MM.1S (cell line): ENCODE data around the gene SMPD3.

ENCODE experiments used
- DNase-seq: peaks from one replicate; pipeline ENCODE4 v3.0.0-alpha.2; 2015
- H2AFZ ChIP-seq: fragments of 300-600 bp; sonication (generic); 2 replicates; pipeline ENCODE4 v1.6.0; 2016; ENCODE audit warnings: antibody characterized with exemption, low read length
- H3F3A ChIP-seq: fragments of 300-600 bp; sonication (generic); 2 replicates; pipeline ENCODE4 v1.6.1; 2016; ENCODE audit warnings: mild to moderate bottlenecking, antibody characterized with exemption, low read length, moderate library complexity, mixed read lengths; ENCODE audit not compliant: insufficient read depth
- H3K27ac ChIP-seq: fragments of 300-600 bp; sonication (generic); 2 replicates; pipeline ENCODE4 v1.5.1; 2016; ENCODE audit warnings: mild to moderate bottlenecking, low read length
- H3K27me3 ChIP-seq: fragments of 300-600 bp; sonication (generic); replicated peaks from 2 replicates; pipeline ENCODE4 v1.6.0; 2016; ENCODE audit warnings: low read length; ENCODE audit not compliant: insufficient read depth
- H3K36me3 ChIP-seq: fragments of 300-600 bp; sonication (generic); replicated peaks from 2 replicates; pipeline ENCODE4 v1.6.1; 2016; ENCODE audit warnings: mild to moderate bottlenecking, low read length, mixed read lengths; ENCODE audit not compliant: insufficient read depth
- H3K4me1 ChIP-seq: fragments of 300-600 bp; sonication (generic); 2 replicates; pipeline ENCODE4 v1.6.1; 2016; ENCODE audit warnings: low read length, mixed read lengths
- H3K4me2 ChIP-seq: fragments of 300-600 bp; sonication (generic); 2 replicates; pipeline ENCODE4 v1.6.0; 2016; ENCODE audit warnings: low read depth, low read length
- H3K4me3 ChIP-seq: fragments of 300-600 bp; sonication (generic); 2 replicates; pipeline ENCODE4 v1.5.1; 2016; ENCODE audit warnings: low read length, mixed read lengths
- H3K79me2 ChIP-seq: fragments of 300-600 bp; sonication (generic); 2 replicates; pipeline ENCODE4 v1.6.1; 2016; ENCODE audit warnings: mixed run types, low read length, mixed read lengths
- H3K9ac ChIP-seq: fragments of 300-600 bp; sonication (generic); 2 replicates; pipeline ENCODE4 v1.6.1; 2016; ENCODE audit warnings: low read length, mixed read lengths
- H3K9me2 ChIP-seq: fragments of 300-600 bp; sonication (generic); replicated peaks from 2 replicates; pipeline ENCODE4 v1.6.1; 2016; ENCODE audit warnings: mild to moderate bottlenecking, low read length, mixed read lengths; ENCODE audit not compliant: insufficient read depth
- H3K9me3 ChIP-seq: fragments of 300-600 bp; sonication (generic); replicated peaks from 2 replicates; pipeline ENCODE4 v1.6.1; 2016; ENCODE audit warnings: mild to moderate bottlenecking, low read length, mixed read lengths; ENCODE audit not compliant: insufficient read depth
- H4K20me1 ChIP-seq: fragments of 300-600 bp; sonication (generic); 2 replicates; pipeline ENCODE4 v1.6.1; 2016; ENCODE audit warnings: mild to moderate bottlenecking, low read length, moderate library complexity, mixed read lengths; ENCODE audit not compliant: insufficient read depth
- EZH2 ChIP-seq: fragments of 300-600 bp; sonication (generic); optimal IDR thresholded peaks from 2 replicates; pipeline ENCODE3; 2017; ENCODE audit warnings: low read depth, mild to moderate bottlenecking, antibody characterized with exemption, low read length, mixed read lengths
- EZH2phosphoT487 ChIP-seq: fragments of 300-600 bp; sonication (generic); IDR thresholded peaks from 2 replicates; pipeline ENCODE4 v1.6.1; 2018; ENCODE audit warnings: antibody characterized with exemption, low read length
- TF ChIP-seq, protein P1 (sequence below): fragments of 300-600 bp; sonication (generic); IDR thresholded peaks from 2 replicates; pipeline ENCODE4 v1.5.1; 2016; ENCODE audit warnings: antibody characterized with exemption, low read length, mixed read lengths

Gene SMPD3

DNA sequence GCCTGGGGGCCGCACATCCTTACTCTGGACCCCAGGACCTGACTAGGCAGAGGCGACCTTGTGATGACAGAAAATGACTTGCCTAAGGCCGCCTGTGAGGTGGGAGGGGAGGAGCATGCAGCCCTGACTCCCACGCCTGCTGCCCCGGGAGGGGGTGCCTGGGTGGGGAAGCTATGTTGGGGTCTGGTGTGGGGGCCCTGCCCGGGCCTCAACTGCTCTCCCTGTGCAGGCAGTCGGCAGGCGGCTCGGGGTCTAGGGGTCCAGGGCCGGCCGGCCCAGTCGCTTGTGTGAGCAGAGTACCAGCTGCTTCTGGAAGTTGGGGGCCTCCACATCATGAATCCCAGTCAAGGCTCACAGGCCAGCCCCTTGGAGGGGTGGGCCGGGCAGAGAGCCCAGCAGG, 89.4 kb downstream of the SMPD3 start:
- no peak for DNase-seq
- Histone ChIP-seq H3K4me2 (no peak overlapping the region), H3K79me2 (0 out of 2 replicates have a peak, but pooled peaks cover 8% of the 10 kb centered on the region), H3K27me3 (no peaks in the 10 kb centered on the region), H3K9me2 (no peaks in the 10 kb centered on the region), H2AFZ (no peak overlapping the region), H3K27ac (no peak overlapping the region), H3K9ac (no peak overlapping the region), H3K9me3 (no peaks in the 10 kb centered on the region), H3F3A (peaks cover 8% of the 10 kb centered on the region; the same call in 1 of the 2 replicates), H4K20me1 (no peaks in the 10 kb centered on the region), H3K4me1 (peaks cover 33% of the 10 kb centered on the region), H3K4me3 (no peak overlapping the region), H3K36me3 (0 out of 2 replicates have a peak, but pooled peaks cover 4% of the 10 kb centered on the region)
- no peak for TF ChIP-seq EZH2phosphoT487
- TF ChIP-seq, protein P1, sequence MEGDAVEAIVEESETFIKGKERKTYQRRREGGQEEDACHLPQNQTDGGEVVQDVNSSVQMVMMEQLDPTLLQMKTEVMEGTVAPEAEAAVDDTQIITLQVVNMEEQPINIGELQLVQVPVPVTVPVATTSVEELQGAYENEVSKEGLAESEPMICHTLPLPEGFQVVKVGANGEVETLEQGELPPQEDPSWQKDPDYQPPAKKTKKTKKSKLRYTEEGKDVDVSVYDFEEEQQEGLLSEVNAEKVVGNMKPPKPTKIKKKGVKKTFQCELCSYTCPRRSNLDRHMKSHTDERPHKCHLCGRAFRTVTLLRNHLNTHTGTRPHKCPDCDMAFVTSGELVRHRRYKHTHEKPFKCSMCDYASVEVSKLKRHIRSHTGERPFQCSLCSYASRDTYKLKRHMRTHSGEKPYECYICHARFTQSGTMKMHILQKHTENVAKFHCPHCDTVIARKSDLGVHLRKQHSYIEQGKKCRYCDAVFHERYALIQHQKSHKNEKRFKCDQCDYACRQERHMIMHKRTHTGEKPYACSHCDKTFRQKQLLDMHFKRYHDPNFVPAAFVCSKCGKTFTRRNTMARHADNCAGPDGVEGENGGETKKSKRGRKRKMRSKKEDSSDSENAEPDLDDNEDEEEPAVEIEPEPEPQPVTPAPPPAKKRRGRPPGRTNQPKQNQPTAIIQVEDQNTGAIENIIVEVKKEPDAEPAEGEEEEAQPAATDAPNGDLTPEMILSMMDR: no peak
- no peak for TF ChIP-seq EZH2

DNA sequence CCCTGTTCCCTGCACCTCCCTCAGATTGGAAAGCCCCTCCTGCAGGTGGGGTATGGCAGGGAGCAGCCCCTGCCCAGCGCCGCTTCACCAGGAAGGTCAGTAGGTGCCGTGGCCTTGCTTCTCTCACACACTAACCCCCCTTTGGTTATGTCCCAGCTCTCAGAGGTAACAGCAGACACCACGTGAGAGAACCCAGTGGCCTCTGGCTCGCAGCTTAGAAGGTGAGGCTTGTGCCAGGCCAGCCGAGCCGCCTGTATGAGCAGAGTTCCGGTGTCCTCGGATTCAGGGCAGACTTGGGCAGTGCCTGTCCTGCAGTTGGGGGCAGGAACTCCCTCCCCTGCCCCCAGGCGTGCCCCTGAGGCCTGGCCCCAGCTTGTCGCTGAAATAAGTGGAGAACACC, 90.4 kb downstream of the SMPD3 start:
- Histone ChIP-seq H3K27ac (no peak overlapping the region), H3K36me3 (0 out of 2 replicates have a peak, but pooled peaks cover 4% of the 10 kb centered on the region)

DNA sequence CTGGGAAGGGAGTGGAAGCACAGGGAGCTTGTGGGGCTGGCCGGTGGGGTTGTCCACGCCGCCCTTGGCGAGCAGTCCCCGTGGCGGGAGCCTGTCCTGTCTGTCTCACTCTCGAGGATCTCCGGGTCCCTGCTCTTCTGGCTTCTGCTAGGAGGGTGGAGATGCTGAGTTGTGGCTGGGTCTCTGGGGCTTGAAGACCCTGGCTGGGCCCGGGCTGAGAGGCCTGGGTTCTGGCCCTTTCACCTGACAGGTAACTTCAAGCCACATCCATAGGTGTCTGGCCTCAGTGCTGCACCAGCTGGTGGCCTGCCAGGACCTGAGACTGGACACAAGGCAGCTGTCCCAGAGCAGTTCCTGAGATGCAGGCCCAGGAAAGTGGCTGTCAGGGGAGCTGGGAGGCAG, 90.8 kb downstream of the SMPD3 start:
- H3K9me2 ChIP-seq: no peaks in the 10 kb centered on the region
- TF ChIP-seq, protein P1: no peak
- no peak for TF ChIP-seq EZH2
- TF ChIP-seq EZH2phosphoT487: no peak
- no peak overlapping the region for H2AFZ ChIP-seq
- H3K4me1 ChIP-seq: peaks cover 33% of the 10 kb centered on the region
- H3K9me3 ChIP-seq: no peaks in the 10 kb centered on the region
- H3K9ac ChIP-seq: no peak overlapping the region
- no peak for DNase-seq
- no peaks in the 10 kb centered on the region for H4K20me1 ChIP-seq
- H3K27me3 ChIP-seq: no peaks in the 10 kb centered on the region
- H3K79me2 ChIP-seq: 0 out of 2 replicates have a peak, but pooled peaks cover 8% of the 10 kb centered on the region
- H3K4me3 ChIP-seq: no peak overlapping the region
- peaks cover 8% of the 10 kb centered on the region; the same call in 1 of the 2 replicates for H3F3A ChIP-seq
- H3K36me3 ChIP-seq: 0 out of 2 replicates have a peak, but pooled peaks cover 4% of the 10 kb centered on the region
- H3K27ac ChIP-seq: no peak overlapping the region
- peak overlapping the region; percentile 88; the same call in 1 of the 2 replicates for H3K4me2 ChIP-seq

More for the DNA sequence above, 90.4 kb downstream of the SMPD3 start:
- H2AFZ ChIP-seq: no peak overlapping the region
- DNase-seq: no peak
- no peak overlapping the region for H3K4me3 ChIP-seq
- H3K79me2 ChIP-seq: 0 out of 2 replicates have a peak, but pooled peaks cover 8% of the 10 kb centered on the region
- H3K27me3 ChIP-seq: no peaks in the 10 kb centered on the region
- no peaks in the 10 kb centered on the region for H3K9me2 ChIP-seq
- H4K20me1 ChIP-seq: no peaks in the 10 kb centered on the region
- peaks cover 33% of the 10 kb centered on the region for H3K4me1 ChIP-seq
- H3K9me3 ChIP-seq: no peaks in the 10 kb centered on the region
- H3K4me2 ChIP-seq: no peak overlapping the region
- H3K9ac ChIP-seq: no peak overlapping the region
- H3F3A ChIP-seq: peaks cover 8% of the 10 kb centered on the region; the same call in 1 of the 2 replicates
- TF ChIP-seq, protein P1: no peak
- no peak for TF ChIP-seq EZH2
- no peak for TF ChIP-seq EZH2phosphoT487
